Left ventricle myocardium inferior (tissue), 1 donor: ENCODE results near the gene C1QTNF12. TPM values are rescaled to one million over a fixed set of nuclear protein-coding genes. Genes with fewer than 3 reads are reported as not detected.

ENCODE experiments used
- DNase-seq: peaks from one replicate; pipeline ENCODE4 v3.0.0-alpha.2; 2020
- H3K27ac ChIP-seq: fragments of 200-600 bp; replicated peaks from 2 replicates; pipeline ENCODE4 v1.8.0; 2021
- H3K27me3 ChIP-seq: fragments of 200-600 bp; 2 replicates; pipeline ENCODE4 v1.8.0; 2021; ENCODE audit warnings: low read depth
- H3K36me3 ChIP-seq: fragments of 200-600 bp; 2 replicates; pipeline ENCODE4 v1.8.0; 2021
- H3K4me1 ChIP-seq: fragments of 200-600 bp; 2 replicates; pipeline ENCODE4 v1.8.0; 2021
- H3K4me3 ChIP-seq: fragments of 200-600 bp; 2 replicates; pipeline ENCODE4 v1.8.0; 2021; ENCODE audit warnings: mild to moderate bottlenecking, moderate library complexity
- H3K9me3 ChIP-seq: fragments of 200-600 bp; replicated peaks from 2 replicates; pipeline ENCODE4 v1.8.0; 2021
- CTCF ChIP-seq: fragments of 200-600 bp; IDR thresholded peaks from 2 replicates; pipeline ENCODE4 v1.8.0; 2021; ENCODE audit warnings: antibody characterized with exemption, mild to moderate bottlenecking, borderline replicate concordance
- intact Hi-C: fragments of 100-400 bp; cut with micrococcal nuclease; formaldehyde crosslinking; loops from one replicate; pipeline ENCODE4 v1.11.0; 2022
- total RNA-seq: library from RNA; stranded (reverse); fragmentation: NEBNext Ultra II Directional; extraction: Animal tissue kit (Norgen Biotek cat#: 25700); gene quantifications from one replicate; pipeline ENCODE4 v1.2.1, GENCODE V29; 2021
- donor health status: DM: no; HTN: yes; CAD: no; lungs with severe emphysema.

Gene C1QTNF12
- total RNA-seq, 1 donor from 2014 or later: 0.55 TPM

DNA sequence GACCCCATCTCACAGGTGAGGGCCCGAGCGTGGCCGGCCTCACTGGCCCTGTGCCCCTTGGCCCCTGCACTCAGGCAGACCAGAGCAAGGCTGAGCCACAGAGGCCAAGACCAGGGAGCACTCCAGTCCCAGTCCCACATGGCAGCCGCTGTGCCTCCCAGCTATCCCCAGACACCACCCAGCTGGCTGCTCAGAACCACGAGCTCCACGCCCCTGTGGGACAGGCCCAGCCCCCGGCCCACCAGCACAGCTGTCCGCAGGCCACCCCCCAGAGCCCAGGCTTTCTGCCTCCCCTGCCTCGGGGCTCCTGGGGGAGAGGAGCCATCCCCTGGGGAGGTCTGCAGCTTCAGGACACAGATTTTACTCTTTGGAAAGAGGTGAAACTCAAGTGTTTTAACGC, 9.1 kb upstream of the C1QTNF12 start:
- Histone ChIP-seq H3K27me3 (no peaks in the 10 kb centered on the region), H3K27ac (no peak overlapping the region), H3K4me1 (peaks cover 28% of the 10 kb centered on the region), H3K9me3 (no peaks in the 10 kb centered on the region), H3K36me3 (peaks cover 60% of the 10 kb centered on the region), H3K4me3 (no peak overlapping the region)
- intact Hi-C loops: no loop called here
- no peak for TF ChIP-seq CTCF
- DNase-seq: no peak

DNA sequence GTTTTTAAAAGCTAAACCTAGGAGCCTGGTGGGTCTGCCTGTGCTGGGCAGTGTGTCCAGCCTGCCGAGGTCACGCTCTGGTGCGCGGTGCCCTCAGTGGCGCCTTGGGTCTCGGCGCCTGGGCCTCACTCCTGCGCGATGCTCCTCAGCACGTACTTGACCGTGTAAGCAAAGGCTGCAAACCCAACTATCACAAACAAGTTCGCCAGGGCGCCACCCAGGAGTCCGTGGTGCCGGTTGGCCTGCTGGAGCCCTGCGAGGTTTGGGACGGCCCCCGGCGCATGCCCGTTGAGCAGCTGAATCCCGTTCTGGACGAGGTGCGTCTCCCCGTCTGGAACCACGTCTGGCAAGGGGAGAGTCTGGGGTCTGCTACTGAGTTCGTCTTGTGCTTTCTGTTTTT, 8.6 kb upstream of the C1QTNF12 start:
- TF ChIP-seq CTCF: no peak
- H3K4me3 ChIP-seq: no peak overlapping the region
- H3K9me3 ChIP-seq: no peaks in the 10 kb centered on the region
- no peak overlapping the region for H3K27ac ChIP-seq
- no peak for DNase-seq
- no peaks in the 10 kb centered on the region for H3K27me3 ChIP-seq
- peaks cover 56% of the 10 kb centered on the region for H3K36me3 ChIP-seq
- intact Hi-C loops: no loop called here
- peaks cover 24% of the 10 kb centered on the region for H3K4me1 ChIP-seq

DNA sequence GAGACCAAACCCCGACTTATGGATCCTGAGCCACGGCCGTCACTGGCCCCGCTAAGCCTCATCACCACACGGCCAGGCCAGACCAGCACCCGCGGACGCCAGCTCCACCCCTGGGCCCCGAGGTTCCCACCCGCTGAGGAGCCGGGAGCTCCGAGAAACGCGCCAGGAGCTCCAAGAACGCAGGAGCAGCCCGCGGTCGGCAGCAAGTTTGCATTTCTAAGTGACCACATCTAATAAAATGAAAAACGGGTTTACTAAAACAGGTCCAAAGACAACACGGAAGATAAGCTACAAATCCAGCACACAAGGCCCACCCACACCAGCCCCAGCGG, 8.1 kb upstream of the C1QTNF12 start:
- H3K9me3 ChIP-seq: no peaks in the 10 kb centered on the region
- H3K27ac ChIP-seq: no peak overlapping the region
- DNase-seq: no peak
- intact Hi-C loops: no loop called here
- no peaks in the 10 kb centered on the region for H3K27me3 ChIP-seq
- TF ChIP-seq CTCF: no peak
- H3K4me3 ChIP-seq: no peak overlapping the region
- H3K4me1 ChIP-seq: peaks cover 20% of the 10 kb centered on the region
- H3K36me3 ChIP-seq: peaks cover 56% of the 10 kb centered on the region

DNA sequence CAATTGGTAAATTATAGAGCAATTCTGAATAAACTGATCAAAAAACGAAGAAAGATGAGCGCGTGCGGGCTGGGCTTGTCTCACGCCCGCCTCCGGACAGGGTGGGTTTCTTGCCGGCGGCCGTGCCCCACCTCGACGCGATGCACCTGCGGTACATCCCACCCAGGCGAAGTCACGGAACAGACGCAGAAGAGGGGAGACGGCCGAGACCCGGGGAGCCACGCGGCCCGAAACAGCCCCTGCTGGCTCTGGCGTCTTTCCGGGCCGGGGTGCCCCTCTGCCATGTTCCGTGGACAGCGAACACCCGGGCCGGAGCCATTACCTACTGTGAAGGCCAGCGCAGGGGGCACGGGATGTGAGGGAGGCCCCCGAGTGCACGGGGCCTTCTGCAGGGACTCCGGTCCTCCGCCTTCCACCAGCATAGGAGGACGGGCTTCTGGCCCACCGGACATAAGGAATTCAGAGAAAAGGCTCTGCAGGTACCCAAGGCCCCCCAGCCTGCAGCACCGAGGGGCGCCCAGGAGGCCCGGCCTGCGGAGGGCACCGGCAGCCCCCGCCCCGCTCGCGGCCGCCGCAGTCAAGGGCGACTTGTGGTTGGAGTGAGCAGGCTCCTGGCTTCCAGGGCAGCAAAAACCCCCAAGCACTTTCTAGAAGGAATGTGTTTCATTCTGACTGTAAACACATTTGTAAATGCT, 7.6 kb upstream of the C1QTNF12 start:
- no peak for TF ChIP-seq CTCF
- peaks cover 15% of the 10 kb centered on the region for H3K4me1 ChIP-seq
- no peaks in the 10 kb centered on the region for H3K9me3 ChIP-seq
- H3K27me3 ChIP-seq: no peaks in the 10 kb centered on the region
- H3K4me3 ChIP-seq: no peak overlapping the region
- no peak for DNase-seq
- no peak overlapping the region for H3K27ac ChIP-seq
- intact Hi-C loops: no loop called here
- H3K36me3 ChIP-seq: peaks cover 53% of the 10 kb centered on the region

- Histone ChIP-seq H3K27ac (no peak overlapping the region), H3K4me1 (peaks cover 8% of the 10 kb centered on the region), H3K9me3 (no peaks in the 10 kb centered on the region), H3K36me3 (peaks cover 47% of the 10 kb centered on the region), H3K4me3 (no peak overlapping the region), H3K27me3 (no peaks in the 10 kb centered on the region)
- DNase-seq: no peak
- no peak for TF ChIP-seq CTCF
- intact Hi-C loops: no loop called here
Observed at GRCh38 chr1:1253314-1253713, 6.8 kb upstream of the C1QTNF12 start.
